H9 (cell line): ENCODE results near the gene EML4. TPM values are rescaled to one million over a fixed set of nuclear protein-coding genes. Genes with fewer than 3 reads are reported as not detected.

Experiments
- DNase-seq: peaks from one replicate; pipeline ENCODE4 v3.0.0-alpha.2; 2017
- H2AFZ ChIP-seq: one replicate; pipeline ENCODE4 v1.6.1; 2013; ENCODE audit warnings: mild to moderate bottlenecking, low read length, control low read depth, moderate library complexity
- H2AK5ac ChIP-seq: 2 replicates; pipeline ENCODE4 v1.6.1; 2013; ENCODE audit warnings: low read length, control low read depth, mixed read lengths; ENCODE audit not compliant: insufficient read length
- H2BK120ac ChIP-seq: one replicate; pipeline ENCODE4 v1.6.1; 2013; ENCODE audit warnings: low read depth, mild to moderate bottlenecking, low read length, control low read depth, inconsistent platforms; ENCODE audit not compliant: poor library complexity, severe bottlenecking
- H2BK12ac ChIP-seq: 2 replicates; pipeline ENCODE4 v1.6.1; 2013; ENCODE audit warnings: low read length, control low read depth, mixed read lengths, low read depth; ENCODE audit not compliant: insufficient read length
- H2BK15ac ChIP-seq: 2 replicates; pipeline ENCODE4 v1.6.1; 2013; ENCODE audit warnings: low read depth, low read length, control low read depth
- H2BK20ac ChIP-seq: one replicate; pipeline ENCODE4 v1.6.1; 2013; ENCODE audit warnings: low read depth, mild to moderate bottlenecking, low read length, control low read depth, inconsistent platforms; ENCODE audit not compliant: poor library complexity, severe bottlenecking
- H2BK5ac ChIP-seq: 2 replicates; pipeline ENCODE4 v1.6.1; 2013; ENCODE audit warnings: low read length, control low read depth, mixed read lengths; ENCODE audit not compliant: insufficient read length
- H3K14ac ChIP-seq: 2 replicates; pipeline ENCODE4 v1.6.1; 2013; ENCODE audit warnings: low read length, control low read depth; ENCODE audit not compliant: insufficient read depth
- H3K18ac ChIP-seq: 2 replicates; pipeline ENCODE4 v1.6.1; 2013; ENCODE audit warnings: low read depth, mild to moderate bottlenecking, mixed read lengths, low read length, control low read depth; ENCODE audit not compliant: insufficient read length
- H3K23ac ChIP-seq: 2 replicates; pipeline ENCODE4 v1.6.1; 2013; ENCODE audit warnings: low read length, control low read depth, mixed read lengths, low read depth; ENCODE audit not compliant: insufficient read length
- H3K23me2 ChIP-seq: 2 replicates; pipeline ENCODE4 v1.6.1; 2013; ENCODE audit warnings: low read depth, mild to moderate bottlenecking, mixed read lengths, low read length, control low read depth; ENCODE audit not compliant: insufficient read length, poor library complexity, severe bottlenecking
- H3K27ac ChIP-seq: 2 replicates; pipeline ENCODE4 v1.5.1; 2013; ENCODE audit warnings: low read length, control low read depth, mixed read lengths, low read depth; ENCODE audit not compliant: insufficient read length
- H3K27me3 ChIP-seq: 2 replicates; pipeline ENCODE4 v1.6.1; 2013; ENCODE audit warnings: low read length, control low read depth, inconsistent platforms; ENCODE audit not compliant: insufficient read depth
- H3K4ac ChIP-seq: 2 replicates; pipeline ENCODE4 v1.6.1; 2013; ENCODE audit warnings: low read depth, mild to moderate bottlenecking, control low read depth, inconsistent platforms, low read length, moderate library complexity
- H3K4me1 ChIP-seq: 2 replicates; pipeline ENCODE4 v1.6.1; 2013; ENCODE audit warnings: low read length, control low read depth, inconsistent platforms; ENCODE audit not compliant: insufficient read depth
- H3K4me2 ChIP-seq: 2 replicates; pipeline ENCODE4 v1.6.1; 2013; ENCODE audit warnings: low read length, control low read depth, mixed read lengths; ENCODE audit not compliant: insufficient read length, insufficient read depth
- H3K56ac ChIP-seq: 2 replicates; pipeline ENCODE4 v1.6.1; 2013; ENCODE audit warnings: low read depth, mild to moderate bottlenecking, mixed read lengths, low read length, control low read depth; ENCODE audit not compliant: insufficient read length
- H3K79me1 ChIP-seq: 2 replicates; pipeline ENCODE4 v1.6.1; 2013; ENCODE audit warnings: low read depth, mild to moderate bottlenecking, moderate library complexity, low read length, control low read depth, inconsistent platforms; ENCODE audit not compliant: insufficient read depth, poor library complexity, severe bottlenecking
- H3K79me2 ChIP-seq: 2 replicates; pipeline ENCODE4 v1.6.1; 2013; ENCODE audit warnings: low read length, control low read depth, inconsistent platforms; ENCODE audit not compliant: insufficient read depth
- H3K9ac ChIP-seq: 2 replicates; pipeline ENCODE4 v1.6.1; 2013; ENCODE audit warnings: low read length, control low read depth, mixed read lengths; ENCODE audit not compliant: insufficient read length; ENCODE audit errors: extremely low read depth
- H3K9me3 ChIP-seq: one replicate; pipeline ENCODE4 v1.6.1; 2013; ENCODE audit warnings: low read depth, low read length, inconsistent platforms; ENCODE audit not compliant: control insufficient read depth
- H3T11ph ChIP-seq: one replicate; pipeline ENCODE4 v1.6.1; 2013; ENCODE audit warnings: mild to moderate bottlenecking, low read length, control low read depth, inconsistent platforms
- H4K20me1 ChIP-seq: one replicate; pipeline ENCODE4 v1.6.1; 2013; ENCODE audit not compliant: control insufficient read depth, insufficient read length, insufficient read depth
- H4K5ac ChIP-seq: 2 replicates; pipeline ENCODE4 v1.6.1; 2013; ENCODE audit warnings: low read depth, mild to moderate bottlenecking, mixed read lengths, low read length, control low read depth; ENCODE audit not compliant: insufficient read length
- H4K8ac ChIP-seq: replicated peaks from 2 replicates; pipeline ENCODE4 v1.6.1; 2013; ENCODE audit warnings: low read length, control low read depth, mixed read lengths, low read depth; ENCODE audit not compliant: insufficient read length
- H4K91ac ChIP-seq: 2 replicates; pipeline ENCODE4 v1.6.1; 2013; ENCODE audit warnings: low read depth, mild to moderate bottlenecking, moderate library complexity, mixed read lengths, low read length, control low read depth; ENCODE audit not compliant: insufficient read length
- H3K27ac Mint-ChIP-seq, 3 experiments: 2 replicates in 2 of 3; 3 replicates in 1 of 3; pipeline ENCODE4 v1.8.0; 2020 to 2021; ENCODE audit warnings: mixed read lengths in 3 of 3, mild to moderate bottlenecking in 1 of 3, moderate library complexity in 1 of 3
- H3K27me3 Mint-ChIP-seq: 2 replicates; pipeline ENCODE4 v1.8.0; 2021; ENCODE audit warnings: low read depth, mild to moderate bottlenecking, moderate library complexity, mixed read lengths
- H3K36me3 Mint-ChIP-seq, 3 experiments: 2 replicates in 2 of 3; 3 replicates in 1 of 3; pipeline ENCODE4 v1.8.0; 2020 to 2021; ENCODE audit warnings: low read depth in 3 of 3, mixed read lengths in 3 of 3; ENCODE audit not compliant: insufficient read depth in 1 of 3
- H3K4me1 Mint-ChIP-seq, 2 experiments: 2 replicates each; pipeline ENCODE4 v1.8.0; 2020; ENCODE audit warnings: mixed read lengths in 2 of 2
- H3K4me3 Mint-ChIP-seq, 2 experiments: 2 replicates in 1 of 2; 3 replicates in 1 of 2; pipeline ENCODE4 v1.8.0; 2020 to 2021; ENCODE audit warnings: mild to moderate bottlenecking in 2 of 2, mixed read lengths in 2 of 2, moderate library complexity in 1 of 2
- H3K9me3 Mint-ChIP-seq, 2 experiments: 2 replicates in 1 of 2; 3 replicates in 1 of 2; pipeline ENCODE4 v1.8.0; 2020; ENCODE audit warnings: mild to moderate bottlenecking in 2 of 2, mixed read lengths in 2 of 2, moderate library complexity in 1 of 2
- WGBS: extraction: QIAGEN DNeasy Blood & Tissue Kit; methylation state at CpG from one replicate; pipeline ENCODE4 v1.1.7; 2013; ENCODE audit warnings: missing lambda C conversion rate, low lambda C conversion rate, mixed read lengths; ENCODE audit not compliant: insufficient read length; ENCODE audit errors: extremely low coverage; 5-methylcytosine and 5-hydroxymethylcytosine counted together
- total RNA-seq: library from RNA; stranded (reverse); gene quantifications from 2 replicates; pipeline ENCODE4 v1.2.1, GENCODE V29; 2021
- TF ChIP-seq, protein P1 (sequence below): fragments of 200-600 bp; sonication (generic); conservative IDR thresholded peaks from 3 replicates; pipeline ENCODE4 v1.8.0; 2021; ENCODE audit warnings: antibody characterized with exemption, mild to moderate bottlenecking

EML4 gene
- total RNA-seq, 1 experiment from 2014 or later, result 68.6 TPM

- Histone ChIP-seq H3K79me1 (peaks cover 6% of the 10 kb centered on the region), H2BK12ac (no peak overlapping the region), H3K27ac (no peak overlapping the region)
Measured at GRCh38 chr2:42361728-42362283, 192.7 kb downstream of the EML4 start.

More at GRCh38 chr2:42361728-42362283, 192.7 kb downstream of the EML4 start:
- Histone ChIP-seq H2BK20ac (no peak overlapping the region), H2BK15ac (no peak overlapping the region), H3K14ac (peak overlapping the region; percentile 82; the same call in 1 of the 2 replicates), H3T11ph (no peak overlapping the region), H3K4ac (no peak overlapping the region), H3K9me3 (no peaks in the 10 kb centered on the region), H3K79me2 (peaks cover 32% of the 10 kb centered on the region; the same call in 1 of the 2 replicates), H4K91ac (no peak overlapping the region), H2BK5ac (no peak overlapping the region), H3K9ac (no peak overlapping the region), H2AFZ (peak overlapping the region; percentile 65), H3K23me2 (peaks cover 23% of the 10 kb centered on the region), H3K27me3 (no peaks in the 10 kb centered on the region), H3K4me2 (peak overlapping the region; percentile 96), H3K56ac (no peak overlapping the region), H3K18ac (no peak overlapping the region), H2BK120ac (no peak overlapping the region), H4K5ac (no peak overlapping the region), H4K20me1 (no peaks in the 10 kb centered on the region), H3K23ac (no peak overlapping the region), H2AK5ac (no peak overlapping the region), H3K4me1 (0 out of 2 replicates have a peak, but pooled peaks cover 2% of the 10 kb centered on the region), H4K8ac (no peak overlapping the region)
- WGBS, result no CpG with 5 or more reads among the region's 6 CpGs
- TF ChIP-seq, protein P1, sequence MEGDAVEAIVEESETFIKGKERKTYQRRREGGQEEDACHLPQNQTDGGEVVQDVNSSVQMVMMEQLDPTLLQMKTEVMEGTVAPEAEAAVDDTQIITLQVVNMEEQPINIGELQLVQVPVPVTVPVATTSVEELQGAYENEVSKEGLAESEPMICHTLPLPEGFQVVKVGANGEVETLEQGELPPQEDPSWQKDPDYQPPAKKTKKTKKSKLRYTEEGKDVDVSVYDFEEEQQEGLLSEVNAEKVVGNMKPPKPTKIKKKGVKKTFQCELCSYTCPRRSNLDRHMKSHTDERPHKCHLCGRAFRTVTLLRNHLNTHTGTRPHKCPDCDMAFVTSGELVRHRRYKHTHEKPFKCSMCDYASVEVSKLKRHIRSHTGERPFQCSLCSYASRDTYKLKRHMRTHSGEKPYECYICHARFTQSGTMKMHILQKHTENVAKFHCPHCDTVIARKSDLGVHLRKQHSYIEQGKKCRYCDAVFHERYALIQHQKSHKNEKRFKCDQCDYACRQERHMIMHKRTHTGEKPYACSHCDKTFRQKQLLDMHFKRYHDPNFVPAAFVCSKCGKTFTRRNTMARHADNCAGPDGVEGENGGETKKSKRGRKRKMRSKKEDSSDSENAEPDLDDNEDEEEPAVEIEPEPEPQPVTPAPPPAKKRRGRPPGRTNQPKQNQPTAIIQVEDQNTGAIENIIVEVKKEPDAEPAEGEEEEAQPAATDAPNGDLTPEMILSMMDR, result no peak; the same call in 2 of the 3 replicates
- Mint-ChIP-seq H3K4me1 (peaks cover 25 to 28% of the 10 kb centered on the region in 2 experiments), H3K27ac (peak overlapping the region; percentile 79 to 100 (median 92); a peak in 5 of 7 replicates), H3K4me3 (peak overlapping the region; percentile 94), H3K36me3 (no peaks in the 10 kb centered on the region), H3K27me3 (no peaks in the 10 kb centered on the region), H3K9me3 (no peaks in the 10 kb centered on the region)
- no peak for DNase-seq
